Naive thymus-derived CD4-positive, alpha-beta T cell (primary cell): ENCODE data around the gene KRT14. TPM values are rescaled to one million over a fixed set of nuclear protein-coding genes. Genes with fewer than 3 reads are reported as not detected.
"Not testable (repeated sequence)": the region's sequence is repeated elsewhere in the genome, so short reads cannot be mapped to it uniquely, and the experiment has no call there.

Experiments
- ATAC-seq: fragments of 150-1000 bp; cut with Tn5 transposase; 2 replicates; pipeline ENCODE4 v1.10.0; 2021; ENCODE audit warnings: mild to moderate bottlenecking, moderate library complexity
- CTCF ChIA-PET: fragments of 350-600 bp; sonication (Branson Sonifier 250); formaldehyde crosslinking; loops from one replicate; lab custom pipeline; 2021; ENCODE audit warnings: antibody characterized with exemption; lab: Charles Lee
- POLR2A ChIA-PET: fragments of 350-600 bp; sonication (Branson Sonifier 250); formaldehyde crosslinking; loops from one replicate; lab custom pipeline; 2021; ENCODE audit warnings: antibody characterized with exemption, inconsistent platforms; lab: Charles Lee
- DNase-seq, 9 donors: peaks; one replicate each; pipeline versions ENCODE4 v3.0.0 to v3.0.0-alpha.2; 2020 to 2022; ENCODE audit warnings: mixed read lengths in 1 of 9
- H3K27ac ChIP-seq: one replicate; pipeline ENCODE4 v1.7.0; 2013; ENCODE audit warnings: mild to moderate bottlenecking, low read depth, low read length, moderate library complexity
- H3K27me3 ChIP-seq, 2 donors: one replicate each; pipeline ENCODE4 v1.7.0; 2013; ENCODE audit warnings: low read length in 2 of 2, mild to moderate bottlenecking in 2 of 2, moderate library complexity in 2 of 2; ENCODE audit not compliant: control insufficient read depth in 2 of 2, insufficient read depth in 2 of 2
- H3K36me3 ChIP-seq, 3 experiments: 1 replicate in 2 of 3; 2 replicates in 1 of 3; pipeline ENCODE4 v1.7.0; 2013; ENCODE audit warnings: low read length in 3 of 3, mild to moderate bottlenecking in 3 of 3, moderate library complexity in 1 of 3; ENCODE audit not compliant: insufficient read depth in 3 of 3, control insufficient read depth in 2 of 3
- H3K4me1 ChIP-seq, 2 donors: one replicate each; pipeline ENCODE4 v1.7.0; 2013; ENCODE audit warnings: low read length in 2 of 2, mild to moderate bottlenecking in 2 of 2, moderate library complexity in 1 of 2; ENCODE audit not compliant: control insufficient read depth in 2 of 2, insufficient read depth in 2 of 2
- H3K4me3 ChIP-seq: 2 replicates; pipeline ENCODE4 v1.7.0; 2013; ENCODE audit warnings: mild to moderate bottlenecking, low read length
- H3K9me3 ChIP-seq, 3 experiments: 1 replicate in 2 of 3; 2 replicates in 1 of 3; pipeline ENCODE4 v1.7.0; 2013; ENCODE audit warnings: low read length in 3 of 3; ENCODE audit not compliant: control insufficient read depth in 2 of 3
- H3K27ac Mint-ChIP-seq, 9 donors: one replicate each; pipeline ENCODE4 v1.8.0; 2020 to 2022; ENCODE audit warnings: mixed read lengths in 9 of 9, mild to moderate bottlenecking in 8 of 9, moderate library complexity in 5 of 9, inconsistent platforms in 2 of 9
- H3K27me3 Mint-ChIP-seq, 5 donors: one replicate each; pipeline ENCODE4 v1.8.0; 2021 to 2022; ENCODE audit warnings: mixed read lengths in 5 of 5, mild to moderate bottlenecking in 1 of 5
- H3K36me3 Mint-ChIP-seq, 5 donors: one replicate each; pipeline ENCODE4 v1.8.0; 2020 to 2022; ENCODE audit warnings: mixed read lengths in 5 of 5, mild to moderate bottlenecking in 3 of 5, inconsistent platforms in 1 of 5
- H3K4me1 Mint-ChIP-seq, 7 donors: one replicate each; pipeline ENCODE4 v1.8.0; 2020 to 2022; ENCODE audit warnings: mixed read lengths in 7 of 7, mild to moderate bottlenecking in 3 of 7, inconsistent platforms in 1 of 7
- H3K4me3 Mint-ChIP-seq, 10 donors: one replicate each; pipeline ENCODE4 v1.8.0; 2020 to 2022; ENCODE audit warnings: mild to moderate bottlenecking in 10 of 10, mixed read lengths in 10 of 10, moderate library complexity in 6 of 10, inconsistent platforms in 2 of 10
- H3K9me3 Mint-ChIP-seq, 11 donors: one replicate each; pipeline ENCODE4 v1.8.0; 2020 to 2022; ENCODE audit warnings: mixed read lengths in 11 of 11, mild to moderate bottlenecking in 4 of 11, inconsistent platforms in 1 of 11, moderate library complexity in 1 of 11
- intact Hi-C, 2 donors: fragments of 100-400 bp; cut with micrococcal nuclease; formaldehyde crosslinking; loops; one replicate each; pipeline ENCODE4 v1.15.1; 2023
- polyA plus RNA-seq, 2 donors: library from polyadenylated mRNA; unstranded; fragments of 300-500 nt; fragmentation: Illumina TruSeq; gene quantifications; one replicate each; pipeline ENCODE4 v1.2.3, GENCODE V29; 2021
- total RNA-seq, 6 experiments: library from RNA in 5 of 6; stranded (reverse) in 5 of 6; gene quantifications; 1 replicate in 5 of 6; 2 replicates in 1 of 6; pipeline ENCODE4 v1.2.3 and lab custom pipeline; 2021 to 2026

KRT14 gene
- total and polyA plus RNA-seq, 7 experiments from 2014 or later = not detected

GRCh38 chr17:41612376-41613160, 25.9 kb upstream of the KRT14 start, which contains the start of gene KRT16:
TSS of gene KRT16 (minus strand) at chr17:41612767. CDS start at chr17:41612688, 79 bp downstream.
- CTCF ChIA-PET = not testable (repeated sequence)

DNA sequence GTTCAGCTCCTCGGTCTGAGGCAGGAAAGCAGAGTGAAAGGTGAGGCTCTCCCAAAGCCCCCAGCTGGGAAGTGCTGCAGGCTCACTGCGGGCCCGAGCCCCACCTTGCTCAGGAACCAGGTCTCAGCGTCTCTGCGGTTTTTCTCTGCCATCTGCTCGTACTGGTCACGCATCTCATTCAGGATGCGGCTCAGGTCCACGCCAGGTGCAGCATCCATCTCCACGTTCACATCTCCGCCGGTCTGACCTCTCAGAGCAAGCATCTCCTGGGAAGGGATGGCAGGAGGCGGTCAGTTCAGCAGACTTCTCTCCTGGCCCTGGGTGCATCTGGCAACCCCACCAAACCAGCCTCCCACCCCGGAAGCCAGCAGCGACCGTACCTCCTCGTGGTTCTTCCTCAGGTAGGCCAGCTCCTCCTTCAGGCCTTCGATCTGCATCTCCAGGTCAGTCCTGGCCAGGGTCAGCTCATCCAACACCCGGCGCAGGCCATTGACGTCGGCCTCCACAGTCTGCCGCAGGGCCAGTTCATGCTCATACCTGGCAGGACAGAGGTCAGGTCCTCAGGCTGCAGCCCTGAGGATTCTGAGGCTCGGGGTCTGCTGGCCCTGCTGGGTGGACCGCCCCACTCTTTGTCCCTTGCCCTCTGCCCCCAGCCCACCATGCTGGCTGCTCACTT, 24.4 kb upstream of the KRT14 start:
- H3K27ac Mint-ChIP-seq = no peak overlapping the region
- peaks cover 0 to 5% (median 0%) of the 10 kb centered on the region in 7 donors for H3K4me1 Mint-ChIP-seq
- ChIA-PET CTCF (no interaction called here), POLR2A (no interaction called here)
- no peak overlapping the region for H3K4me3 Mint-ChIP-seq
- peaks cover 9 to 19% (median 15%) of the 10 kb centered on the region in 11 donors for H3K9me3 Mint-ChIP-seq
- Histone ChIP-seq H3K36me3 (no peaks in the 10 kb centered on the region), H3K27ac (no peak overlapping the region), H3K9me3 (peaks cover 0 to 3% (median 0%) of the 10 kb centered on the region in 3 experiments), H3K4me1 (no peaks in the 10 kb centered on the region), H3K27me3 (no peaks in the 10 kb centered on the region), H3K4me3 (no peak overlapping the region)
- H3K27me3 Mint-ChIP-seq = peaks cover 13 to 37% (median 26%) of the 10 kb centered on the region in 5 donors
- H3K36me3 Mint-ChIP-seq = peaks cover 0 to 11% (median 7%) of the 10 kb centered on the region in 5 donors
- intact Hi-C loops = no loop called here
- ATAC-seq = no peak
- no peak for DNase-seq

More at GRCh38 chr17:41612376-41613160, 25.9 kb upstream of the KRT14 start, which contains the start of gene KRT16:
- H3K27ac Mint-ChIP-seq, H3K27ac ChIP-seq, H3K4me1 ChIP-seq, H3K36me3 Mint-ChIP-seq, H3K4me1 Mint-ChIP-seq, H3K9me3 ChIP-seq, H3K9me3 Mint-ChIP-seq, intact Hi-C loops, POLR2A ChIA-PET, ATAC-seq, H3K27me3 ChIP-seq, H3K36me3 ChIP-seq, H3K4me3 Mint-ChIP-seq, H3K4me3 ChIP-seq, DNase-seq: not testable (repeated sequence)
- H3K27me3 Mint-ChIP-seq = peaks cover 5 to 25% (median 13%) of the 10 kb centered on the region in 5 donors

- intact Hi-C loops, H3K4me3 Mint-ChIP-seq, ATAC-seq, POLR2A ChIA-PET, H3K4me3 ChIP-seq, CTCF ChIA-PET, DNase-seq, H3K36me3 ChIP-seq, H3K4me1 ChIP-seq, H3K9me3 ChIP-seq, H3K4me1 Mint-ChIP-seq, H3K27me3 ChIP-seq, H3K27ac Mint-ChIP-seq, H3K27ac ChIP-seq: not testable (repeated sequence)
- Mint-ChIP-seq H3K27me3 (peaks cover 17 to 43% (median 26%) of the 10 kb centered on the region in 5 donors), H3K36me3 (peaks cover 0 to 15% (median 7%) of the 10 kb centered on the region in 5 donors), H3K9me3 (peaks cover 9 to 29% (median 17%) of the 10 kb centered on the region in 11 donors)
Observed at GRCh38 chr17:41610061-41610517, 23.4 kb upstream of the KRT14 start.

- H3K4me3 ChIP-seq, POLR2A ChIA-PET, H3K4me1 Mint-ChIP-seq, H3K27me3 ChIP-seq, DNase-seq, H3K27ac Mint-ChIP-seq, H3K4me1 ChIP-seq, ATAC-seq, intact Hi-C loops, H3K4me3 Mint-ChIP-seq, CTCF ChIA-PET, H3K27ac ChIP-seq, H3K9me3 ChIP-seq, H3K36me3 ChIP-seq: not testable (repeated sequence)
- Mint-ChIP-seq H3K27me3 (peaks cover 26 to 54% (median 40%) of the 10 kb centered on the region in 5 donors), H3K9me3 (peaks cover 9 to 34% (median 17%) of the 10 kb centered on the region in 11 donors), H3K36me3 (peaks cover 0 to 19% (median 7%) of the 10 kb centered on the region in 5 donors)
Observed at GRCh38 chr17:41606930-41607329, 20.2 kb upstream of the KRT14 start.

- H3K9me3 ChIP-seq = peaks cover 0 to 3% (median 0%) of the 10 kb centered on the region in 3 experiments
- H3K4me3 ChIP-seq = no peak overlapping the region
- no peak overlapping the region for H3K27ac Mint-ChIP-seq
- no peak overlapping the region for H3K27ac ChIP-seq
- peaks cover 15 to 40% (median 29%) of the 10 kb centered on the region in 5 donors for H3K27me3 Mint-ChIP-seq
- intact Hi-C loops = no loop called here
- H3K27me3 ChIP-seq = no peaks in the 10 kb centered on the region
- CTCF ChIA-PET = no interaction called here
- DNase-seq (no peak), ATAC-seq (no peak)
- peaks cover 9 to 29% (median 14%) of the 10 kb centered on the region in 11 donors for H3K9me3 Mint-ChIP-seq
- POLR2A ChIA-PET = no interaction called here
- H3K36me3 Mint-ChIP-seq = peaks cover 0 to 19% (median 7%) of the 10 kb centered on the region in 5 donors
- H3K36me3 ChIP-seq = no peaks in the 10 kb centered on the region
- H3K4me3 Mint-ChIP-seq = no peak overlapping the region
- H3K4me1 Mint-ChIP-seq = no peaks in the 10 kb centered on the region
- H3K4me1 ChIP-seq = no peaks in the 10 kb centered on the region
Observed at GRCh38 chr17:41602524-41602923, 15.8 kb upstream of the KRT14 start.

- Histone ChIP-seq H3K27ac (no peak overlapping the region), H3K9me3 (no peaks in the 10 kb centered on the region), H3K36me3 (no peaks in the 10 kb centered on the region), H3K27me3 (no peaks in the 10 kb centered on the region), H3K4me1 (no peaks in the 10 kb centered on the region), H3K4me3 (no peak overlapping the region)
- Mint-ChIP-seq H3K36me3 (peaks cover 0 to 4% (median 0%) of the 10 kb centered on the region in 5 donors), H3K9me3 (peaks cover 0 to 7% (median 1%) of the 10 kb centered on the region in 11 donors), H3K27ac (no peak overlapping the region), H3K4me3 (no peak overlapping the region), H3K4me1 (no peaks in the 10 kb centered on the region), H3K27me3 (peaks cover 4 to 22% (median 16%) of the 10 kb centered on the region in 5 donors)
- ChIA-PET POLR2A (no interaction called here), CTCF (no interaction called here)
- ATAC-seq (no peak), DNase-seq (no peak)
- intact Hi-C loops = no loop called here
Observed at GRCh38 chr17:41600318-41600717, 13.6 kb upstream of the KRT14 start.
